Fibroblast of villous mesenchyme (primary cell): ENCODE data around the gene RAB31. TPM values are rescaled to one million over a fixed set of nuclear protein-coding genes. Genes with fewer than 3 reads are reported as not detected.

Source experiments
- DNase-seq: peaks from one replicate; pipeline ENCODE4 v3.0.0-alpha.2; 2010; ENCODE audit warnings: low read depth
- H3K4me3 ChIP-seq: 2 replicates; pipeline ENCODE4 v1.5.1; 2011; ENCODE audit warnings: low read depth, mild to moderate bottlenecking, low read length
- total RNA-seq: library from RNA; depleted of rRNA; stranded (reverse); fragments of >200 nt; gene quantifications from 2 replicates; pipeline ENCODE4 v1.2.3, GENCODE V29; 2012
- TF ChIP-seq, protein P1 (sequence below): IDR thresholded peaks from 2 replicates; pipeline ENCODE4 v1.5.1; 2012; ENCODE audit warnings: low read depth, mild to moderate bottlenecking, low read length; ENCODE audit not compliant: insufficient read depth

RAB31 gene
- total RNA-seq, 1 donor = 34.5 TPM

DNA sequence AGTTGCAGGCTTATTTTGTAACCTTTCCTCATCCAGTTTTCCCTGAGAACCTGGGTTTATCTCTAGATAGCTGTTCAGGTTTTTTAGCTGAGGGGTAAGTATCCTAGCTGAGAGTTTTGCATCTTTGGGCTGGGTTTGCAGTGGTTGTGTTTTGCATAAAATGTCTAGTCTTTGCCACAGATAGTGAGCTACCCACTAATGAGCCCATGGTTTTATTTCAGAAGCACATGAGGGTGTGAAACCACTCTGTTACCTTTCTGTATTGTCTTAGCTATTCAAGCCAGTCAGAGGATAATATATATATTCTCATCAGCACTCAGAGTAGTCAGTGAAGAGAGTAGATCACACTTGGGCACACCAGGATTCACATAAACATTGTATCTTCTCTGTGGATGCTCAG lies 153.1 kb downstream of the RAB31 start:
- no peak overlapping the region for H3K4me3 ChIP-seq
- TF ChIP-seq, protein P1, sequence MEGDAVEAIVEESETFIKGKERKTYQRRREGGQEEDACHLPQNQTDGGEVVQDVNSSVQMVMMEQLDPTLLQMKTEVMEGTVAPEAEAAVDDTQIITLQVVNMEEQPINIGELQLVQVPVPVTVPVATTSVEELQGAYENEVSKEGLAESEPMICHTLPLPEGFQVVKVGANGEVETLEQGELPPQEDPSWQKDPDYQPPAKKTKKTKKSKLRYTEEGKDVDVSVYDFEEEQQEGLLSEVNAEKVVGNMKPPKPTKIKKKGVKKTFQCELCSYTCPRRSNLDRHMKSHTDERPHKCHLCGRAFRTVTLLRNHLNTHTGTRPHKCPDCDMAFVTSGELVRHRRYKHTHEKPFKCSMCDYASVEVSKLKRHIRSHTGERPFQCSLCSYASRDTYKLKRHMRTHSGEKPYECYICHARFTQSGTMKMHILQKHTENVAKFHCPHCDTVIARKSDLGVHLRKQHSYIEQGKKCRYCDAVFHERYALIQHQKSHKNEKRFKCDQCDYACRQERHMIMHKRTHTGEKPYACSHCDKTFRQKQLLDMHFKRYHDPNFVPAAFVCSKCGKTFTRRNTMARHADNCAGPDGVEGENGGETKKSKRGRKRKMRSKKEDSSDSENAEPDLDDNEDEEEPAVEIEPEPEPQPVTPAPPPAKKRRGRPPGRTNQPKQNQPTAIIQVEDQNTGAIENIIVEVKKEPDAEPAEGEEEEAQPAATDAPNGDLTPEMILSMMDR = no peak
- no peak for DNase-seq

DNA sequence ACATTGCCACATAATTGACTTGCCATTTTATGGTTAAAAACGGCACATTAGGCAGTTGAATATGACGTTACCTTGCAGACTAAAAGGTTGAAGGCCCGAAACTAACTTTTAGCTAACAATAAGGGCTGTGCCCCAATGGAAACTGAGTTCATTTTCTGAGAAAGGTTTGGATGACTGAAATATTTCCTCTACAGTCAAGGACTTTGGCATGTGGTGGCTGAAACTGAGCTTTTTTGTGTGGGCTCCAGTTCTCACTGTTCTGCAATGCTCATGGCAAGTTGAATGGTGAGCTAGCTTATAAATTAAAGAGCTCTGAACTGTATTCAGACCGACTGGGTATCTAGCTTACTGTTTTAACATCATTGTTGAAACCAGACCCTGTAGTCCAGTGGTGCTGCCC lies 153.8 kb downstream of the RAB31 start:
- TF ChIP-seq, protein P1 = no peak
- no peak overlapping the region for H3K4me3 ChIP-seq
- DNase-seq = no peak

- no peak for DNase-seq
- TF ChIP-seq, protein P1 = no peak
- no peak overlapping the region for H3K4me3 ChIP-seq
These were observed 154.6 kb downstream of the RAB31 start for GRCh38 chr18:9862686-9863085.

- no peak overlapping the region for H3K4me3 ChIP-seq
- TF ChIP-seq, protein P1 = no peak
- no peak for DNase-seq
These were observed 155.2 kb downstream of the RAB31 start for GRCh38 chr18:9863282-9863681.

- no peak overlapping the region for H3K4me3 ChIP-seq
- TF ChIP-seq, protein P1 = no peak
- no peak for DNase-seq
These were observed 157.8 kb downstream of the RAB31 start for GRCh38 chr18:9865764-9866490.

DNA sequence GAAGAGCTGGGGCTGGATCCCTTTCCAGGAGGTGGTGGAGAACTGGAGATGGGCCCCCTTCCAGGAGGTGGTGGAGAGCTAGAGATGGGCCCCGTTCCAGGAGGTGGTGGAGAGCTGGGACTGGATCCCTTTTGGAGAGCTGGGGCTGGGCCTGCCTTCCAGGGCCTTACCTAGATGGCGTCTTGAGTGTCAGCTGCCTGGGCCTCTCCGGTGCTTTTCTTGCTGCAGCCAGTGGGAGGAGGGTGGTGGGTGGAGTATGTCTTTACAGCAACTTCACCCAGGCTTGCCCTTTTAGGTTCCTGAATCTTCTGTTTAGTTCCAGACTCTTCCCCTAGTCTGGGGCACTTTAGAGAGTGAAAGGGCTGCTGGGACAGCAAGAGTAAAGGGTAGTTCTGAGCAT lies 158.5 kb downstream of the RAB31 start:
- no peak for DNase-seq
- H3K4me3 ChIP-seq = no peak overlapping the region
- TF ChIP-seq, protein P1 = no peak
